GM23338 (cell line): ENCODE measurements around the gene ZNF324B. TPM values are rescaled to one million over a fixed set of nuclear protein-coding genes. Genes with fewer than 3 reads are reported as not detected.
A peak's percentile ranks its signal among the peaks of the same experiment; 100 is the strongest.
"Not testable (repeated sequence)": the region's sequence is repeated elsewhere in the genome, so short reads cannot be mapped to it uniquely, and the experiment has no call there.

Experiments used
- ATAC-seq: fragments of 200-7000 bp; cut with Tn5 transposase; 3 replicates; pipeline ENCODE4 v1.9.1; 2020
- DNase-seq: peaks from one replicate; pipeline ENCODE4 v3.0.0-alpha.2; 2015; ENCODE audit warnings: low spot score
- H2AFZ ChIP-seq: fragments of 200-600 bp; sonication (generic); 2 replicates; pipeline ENCODE4 v1.8.0; 2016; ENCODE audit warnings: antibody characterized with exemption, mild to moderate bottlenecking, moderate library complexity
- H3F3A ChIP-seq: fragments of 200-600 bp; sonication (generic); replicated peaks from 2 replicates; pipeline ENCODE4 v1.8.0; 2017; ENCODE audit warnings: antibody characterized with exemption, mixed run types, low read depth
- H3K27ac ChIP-seq: fragments of 200-600 bp; sonication (generic); 2 replicates; pipeline ENCODE4 v1.6.1; 2016; ENCODE audit warnings: low read depth
- H3K27me3 ChIP-seq: fragments of 200-600 bp; sonication (generic); 2 replicates; pipeline ENCODE4 v1.8.0; 2016; ENCODE audit warnings: mild to moderate bottlenecking, mixed run types, moderate library complexity; ENCODE audit not compliant: insufficient read depth
- H3K36me3 ChIP-seq: fragments of 200-600 bp; sonication (generic); 2 replicates; pipeline ENCODE4 v1.8.0; 2016; ENCODE audit warnings: mild to moderate bottlenecking; ENCODE audit not compliant: insufficient read depth
- H3K4me1 ChIP-seq: fragments of 200-600 bp; sonication (generic); 2 replicates; pipeline ENCODE4 v1.8.0; 2016; ENCODE audit warnings: mild to moderate bottlenecking, moderate library complexity; ENCODE audit not compliant: insufficient read depth
- H3K4me2 ChIP-seq: fragments of 200-600 bp; sonication (generic); 2 replicates; pipeline ENCODE4 v1.7.1; 2017; ENCODE audit warnings: mixed run types
- H3K4me3 ChIP-seq: fragments of 200-600 bp; sonication (generic); 2 replicates; pipeline ENCODE4 v1.6.1; 2016; ENCODE audit warnings: mixed run types
- H3K79me2 ChIP-seq: fragments of 200-600 bp; sonication (generic); replicated peaks from 2 replicates; pipeline ENCODE4 v1.8.0; 2017; ENCODE audit warnings: mild to moderate bottlenecking; ENCODE audit not compliant: insufficient read depth
- H3K9me2 ChIP-seq: fragments of 200-600 bp; sonication (generic); 2 replicates; pipeline ENCODE4 v1.8.0; 2017; ENCODE audit not compliant: insufficient read depth
- H4K20me1 ChIP-seq: fragments of 200-600 bp; sonication (generic); replicated peaks from 2 replicates; pipeline ENCODE4 v1.8.0; 2017; ENCODE audit warnings: mild to moderate bottlenecking; ENCODE audit not compliant: insufficient read depth
- H3K27ac Mint-ChIP-seq: 2 replicates; pipeline ENCODE4 v1.8.0; 2020; ENCODE audit warnings: inconsistent platforms, mild to moderate bottlenecking, moderate library complexity, mixed read lengths
- H3K27me3 Mint-ChIP-seq: 3 replicates; pipeline ENCODE4 v1.8.0; 2022; ENCODE audit warnings: low read depth, mild to moderate bottlenecking, moderate library complexity, mixed read lengths, inconsistent platforms; ENCODE audit not compliant: insufficient read depth, poor library complexity
- H3K36me3 Mint-ChIP-seq: 3 replicates; pipeline ENCODE4 v1.8.0; 2021; ENCODE audit warnings: low read depth, mild to moderate bottlenecking, inconsistent platforms, moderate library complexity, mixed read lengths
- H3K4me1 Mint-ChIP-seq: 3 replicates; pipeline ENCODE4 v1.8.0; 2020; ENCODE audit warnings: mild to moderate bottlenecking, inconsistent platforms, mixed read lengths
- H3K4me3 Mint-ChIP-seq: 3 replicates; pipeline ENCODE4 v1.8.0; 2021; ENCODE audit warnings: moderate library complexity, mild to moderate bottlenecking, inconsistent platforms, mixed read lengths
- H3K9me3 Mint-ChIP-seq: 3 replicates; pipeline ENCODE4 v1.8.0; 2020; ENCODE audit warnings: moderate library complexity, mild to moderate bottlenecking, inconsistent platforms, mixed read lengths
- EZH2 ChIP-seq: fragments of 200-600 bp; sonication (generic); IDR thresholded peaks from one replicate; pipeline ENCODE4 v1.8.0; 2017; ENCODE audit warnings: antibody characterized with exemption, mild to moderate bottlenecking, low read depth; ENCODE audit not compliant: unreplicated experiment
- ZNF462 ChIP-seq: fragments of 250-450 bp; sonication (Bioruptor Pico); IDR thresholded peaks from 2 replicates; pipeline ENCODE4 v1.5.0; 2020; ENCODE audit warnings: mild to moderate bottlenecking, moderate library complexity
- polyA plus RNA-seq: library from polyadenylated mRNA; unstranded; fragments of >200 nt; fragmentation: Nextera tagmentation; extraction: Ambion mirVana; gene quantifications from 2 replicates; pipeline ENCODE4 v1.2.1, GENCODE V29; 2016
- total RNA-seq: library from RNA; depleted of rRNA; stranded (reverse); fragments of >200 nt; shearing (Covaris generic); gene quantifications from 2 replicates; pipeline ENCODE4 v1.2.3, GENCODE V29; 2014

Gene ZNF324B
- total and polyA plus RNA-seq, 2 experiments from 2014 or later, result 0.50 to 4.7 TPM

DNA sequence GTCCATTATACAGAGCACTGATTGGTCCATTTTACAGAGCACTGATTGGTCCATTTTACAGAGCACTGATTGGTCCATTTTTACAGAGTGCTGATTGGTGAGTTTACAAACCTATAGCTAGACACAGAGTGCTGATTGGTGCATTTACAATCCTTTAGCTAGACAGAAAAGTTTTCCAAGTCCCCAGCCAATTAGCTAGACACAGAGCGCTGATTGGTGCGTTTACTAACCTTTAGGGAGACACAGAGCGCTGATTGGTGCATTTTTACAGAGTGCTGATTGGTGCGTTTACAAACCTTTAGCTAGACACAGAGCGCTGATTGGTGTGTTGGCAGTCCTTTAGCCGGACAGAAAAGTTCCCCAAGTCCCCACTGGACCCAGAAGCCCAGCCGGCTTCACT lies 8.4 kb upstream of the ZNF324B start:
- not testable (repeated sequence) for H3K4me3 Mint-ChIP-seq, ATAC-seq, H3K4me3 ChIP-seq, H3K27ac Mint-ChIP-seq, H3K27me3 ChIP-seq, DNase-seq, H3F3A ChIP-seq, H3K79me2 ChIP-seq, H3K4me1 Mint-ChIP-seq, H3K4me2 ChIP-seq, H3K4me1 ChIP-seq, H3K36me3 ChIP-seq, H4K20me1 ChIP-seq, H2AFZ ChIP-seq, H3K27ac ChIP-seq
- Mint-ChIP-seq H3K36me3 (peaks cover 31% of the 10 kb centered on the region), H3K9me3 (peaks cover 67% of the 10 kb centered on the region), H3K27me3 (peaks cover 30% of the 10 kb centered on the region)
- peaks cover 30% of the 10 kb centered on the region for H3K9me2 ChIP-seq

DNA sequence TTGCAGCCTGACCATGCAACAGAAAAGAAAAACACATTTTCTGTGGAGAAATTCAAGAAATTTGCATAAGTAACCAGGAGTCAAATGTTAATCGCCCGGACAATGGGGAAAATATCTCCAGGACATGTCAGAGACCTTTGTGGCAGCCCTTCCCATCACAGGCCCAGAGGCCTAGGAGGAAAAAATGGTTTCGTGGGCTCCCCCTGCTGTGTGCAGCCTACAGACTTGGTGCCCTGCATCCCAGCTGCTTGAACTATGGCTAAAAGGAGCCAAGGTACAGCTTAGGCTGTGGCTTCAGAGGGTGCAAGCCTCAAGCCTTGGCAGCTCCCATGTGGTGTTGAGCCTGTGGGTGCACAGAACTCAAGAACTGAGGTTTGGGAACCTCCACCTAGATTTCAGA lies 2.6 kb upstream of the ZNF324B start:
- not testable (repeated sequence) for H3K27ac Mint-ChIP-seq, ATAC-seq, H3K4me3 ChIP-seq, H3K4me1 Mint-ChIP-seq, H3K4me2 ChIP-seq, H2AFZ ChIP-seq, H3K79me2 ChIP-seq, H3K4me3 Mint-ChIP-seq, H3K9me2 ChIP-seq, H3K4me1 ChIP-seq, DNase-seq, H4K20me1 ChIP-seq, H3K27ac ChIP-seq, H3K36me3 ChIP-seq, H3F3A ChIP-seq
- peaks cover 36% of the 10 kb centered on the region for H3K27me3 Mint-ChIP-seq
- peaks cover 21% of the 10 kb centered on the region for H3K36me3 Mint-ChIP-seq
- peaks cover 20% of the 10 kb centered on the region for H3K27me3 ChIP-seq
- H3K9me3 Mint-ChIP-seq, result peaks cover 51% of the 10 kb centered on the region

DNA sequence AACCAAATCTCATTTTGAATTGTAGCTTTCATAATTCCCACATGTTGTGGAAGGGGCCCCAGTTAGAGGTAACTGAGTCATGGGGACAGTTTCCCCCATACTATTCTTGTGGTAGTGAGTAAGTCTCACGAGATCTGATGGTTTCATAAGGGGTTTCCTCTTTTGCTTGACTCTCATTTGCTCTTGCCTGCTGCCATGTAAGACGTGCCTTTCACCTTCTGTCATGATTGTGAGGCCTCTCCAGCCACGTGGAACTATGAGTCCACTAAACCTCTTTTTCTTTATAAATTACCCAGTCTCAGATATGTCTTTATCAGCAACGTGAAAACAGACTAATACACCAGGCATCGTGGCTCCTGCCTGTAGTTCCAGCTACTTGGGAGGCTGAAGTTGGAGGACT lies 1.4 kb upstream of the ZNF324B start:
- Mint-ChIP-seq H3K36me3 (peaks cover 21% of the 10 kb centered on the region), H3K27me3 (peaks cover 29% of the 10 kb centered on the region), H3K9me3 (peaks cover 48% of the 10 kb centered on the region)
- H3K79me2 ChIP-seq, H3K4me2 ChIP-seq, H3K36me3 ChIP-seq, H3F3A ChIP-seq, H3K27ac Mint-ChIP-seq, H4K20me1 ChIP-seq, H3K4me3 ChIP-seq, H3K4me1 ChIP-seq, H3K4me3 Mint-ChIP-seq, H3K4me1 Mint-ChIP-seq, H2AFZ ChIP-seq, H3K27ac ChIP-seq, H3K9me2 ChIP-seq, DNase-seq, ATAC-seq: not testable (repeated sequence)
- H3K27me3 ChIP-seq, result peaks cover 20% of the 10 kb centered on the region

DNA sequence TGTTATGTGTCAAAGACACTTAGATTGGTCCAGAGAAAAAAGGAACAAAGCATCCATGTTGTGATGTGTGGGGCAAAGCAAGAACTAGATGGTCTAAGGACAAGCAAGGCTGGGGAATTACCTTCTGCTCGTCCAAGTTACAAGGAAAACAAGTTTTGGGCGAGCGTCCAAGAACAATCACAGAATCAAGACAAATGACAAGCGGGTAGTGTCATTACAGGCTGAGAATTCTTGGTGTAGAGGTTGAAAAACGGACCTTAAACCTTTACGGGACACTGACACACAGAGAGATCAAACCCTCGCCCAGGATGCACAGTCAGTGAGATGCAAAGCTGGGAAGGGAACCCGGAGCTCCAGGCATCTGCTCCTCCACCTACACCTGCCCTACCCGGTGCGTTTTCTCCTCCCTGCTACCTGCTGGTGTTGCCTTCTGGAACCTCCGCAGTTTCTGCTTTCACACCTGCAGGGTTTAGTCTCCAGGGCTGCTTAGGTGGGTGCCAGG lies 515 bp upstream of the ZNF324B start:
- Histone ChIP-seq H3K27ac (no peak overlapping the region), H3K4me2 (peak overlapping the region; percentile 90), H3F3A (0 out of 2 replicates have a peak, but pooled peaks cover 3% of the 10 kb centered on the region), H2AFZ (peak overlapping the region; percentile 99), H4K20me1 (no peaks in the 10 kb centered on the region), H3K79me2 (no peaks in the 10 kb centered on the region), H3K27me3 (peaks cover 20% of the 10 kb centered on the region), H3K36me3 (no peaks in the 10 kb centered on the region; the same call in 1 of the 2 replicates), H3K9me2 (0 out of 2 replicates have a peak, but pooled peaks cover 6% of the 10 kb centered on the region), H3K4me3 (peak overlapping the region; percentile 77), H3K4me1 (no peaks in the 10 kb centered on the region; the same call in 1 of the 2 replicates)
- peaks cover 5% of the 10 kb centered on the region; the same call in 2 of the 3 replicates for H3K4me1 Mint-ChIP-seq
- ATAC-seq, result peak; percentile 54
- no peak overlapping the region for H3K27ac Mint-ChIP-seq
- DNase-seq, result no peak
- peaks cover 29% of the 10 kb centered on the region for H3K27me3 Mint-ChIP-seq
- H3K4me3 Mint-ChIP-seq, result peak overlapping the region; percentile 82
- H3K9me3 Mint-ChIP-seq, result peaks cover 48% of the 10 kb centered on the region
- peaks cover 21% of the 10 kb centered on the region for H3K36me3 Mint-ChIP-seq
- TF ChIP-seq EZH2, result no peak
- no peak for TF ChIP-seq ZNF462 (CRISPR knock-in tag)
